Lung (tissue), 12 donors: Measurements from ENCODE around the gene UCP1. TPM values are rescaled to one million over a fixed set of nuclear protein-coding genes. Genes with fewer than 3 reads are reported as not detected.

ENCODE experiments used
- ATAC-seq: fragments of 200-7000 bp; cut with Tn5 transposase; one replicate; pipeline ENCODE4 v1.9.1; 2020; ENCODE audit warnings: moderate number of reproducible peaks; ENCODE audit not compliant: insufficient read depth, low FRiP score
- DNase-seq, 3 donors: peaks; one replicate each; pipeline ENCODE4 v3.0.0-alpha.2; 2013 to 2017
- H3K27ac ChIP-seq, 2 donors: one replicate each; pipeline ENCODE4 v1.5.1; 2013; ENCODE audit warnings: mild to moderate bottlenecking in 2 of 2, moderate library complexity in 2 of 2, control low read depth in 1 of 2, inconsistent platforms in 1 of 2, low read depth in 1 of 2, low read length in 1 of 2
- H3K27me3 ChIP-seq, 3 donors: one replicate each; pipeline ENCODE4 v1.5.1; 2013; ENCODE audit warnings: low read length in 2 of 3; ENCODE audit not compliant: control insufficient read depth in 3 of 3, insufficient read depth in 3 of 3
- H3K36me3 ChIP-seq, 4 donors: one replicate each; pipeline ENCODE4 v1.5.1; 2013; ENCODE audit warnings: low read length in 4 of 4, mild to moderate bottlenecking in 1 of 4, moderate library complexity in 1 of 4; ENCODE audit not compliant: control insufficient read depth in 4 of 4, insufficient read depth in 4 of 4
- H3K4me1 ChIP-seq, 5 donors: one replicate each; pipeline ENCODE4 v1.5.1; 2013; ENCODE audit warnings: low read length in 5 of 5, mild to moderate bottlenecking in 2 of 5, moderate library complexity in 1 of 5; ENCODE audit not compliant: control insufficient read depth in 5 of 5, insufficient read depth in 5 of 5
- H3K4me3 ChIP-seq: one replicate; pipeline ENCODE4 v1.5.1; 2013; ENCODE audit warnings: mild to moderate bottlenecking, control low read depth, moderate library complexity
- H3K9ac ChIP-seq, 2 donors: one replicate each; pipeline ENCODE4 v1.5.1; 2013; ENCODE audit warnings: low read length in 2 of 2, control low read depth in 1 of 2; ENCODE audit not compliant: insufficient read depth in 1 of 2
- H3K9me3 ChIP-seq, 4 donors: one replicate each; pipeline ENCODE4 v1.5.1; 2013; ENCODE audit warnings: low read length in 3 of 4, mild to moderate bottlenecking in 1 of 4, moderate library complexity in 1 of 4; ENCODE audit not compliant: control insufficient read depth in 4 of 4, insufficient read depth in 3 of 4
- WGBS, 2 donors: extraction: QIAGEN DNeasy Blood & Tissue Kit; methylation state at CpG; one replicate each; pipeline ENCODE4 v1.1.7; 2013; 5-methylcytosine and 5-hydroxymethylcytosine counted together
- polyA plus RNA-seq, 2 donors: library from polyadenylated mRNA; stranded (reverse); fragments of 200-250 nt; gene quantifications; one replicate each; pipeline ENCODE4 v1.2.1, GENCODE V29; 2013
- total RNA-seq, 2 donors: library from RNA; depleted of rRNA in 1 of 2; stranded (reverse); fragments of >200 nt in 1 of 2; gene quantifications; one replicate each; pipeline ENCODE4 v1.2.1, GENCODE V29; 2014 to 2021
- TF ChIP-seq, protein P1 (sequence below): IDR thresholded peaks from 2 replicates; pipeline ENCODE4 v1.5.1; 2012; ENCODE audit warnings: mild to moderate bottlenecking; ENCODE audit errors: control extremely low read depth, extremely low read depth
- donor health status: control.
- donor health status: control.
- donor health status: Bipolar disorder and iron deficiency.
- donor health status: healthy.
- donor health status: DM: yes; HTN: yes; CAD: no.

Gene UCP1
- total and polyA plus RNA-seq, 4 donors = 0.03 to 0.40 (median 0.34) TPM; not detected in 1

DNA sequence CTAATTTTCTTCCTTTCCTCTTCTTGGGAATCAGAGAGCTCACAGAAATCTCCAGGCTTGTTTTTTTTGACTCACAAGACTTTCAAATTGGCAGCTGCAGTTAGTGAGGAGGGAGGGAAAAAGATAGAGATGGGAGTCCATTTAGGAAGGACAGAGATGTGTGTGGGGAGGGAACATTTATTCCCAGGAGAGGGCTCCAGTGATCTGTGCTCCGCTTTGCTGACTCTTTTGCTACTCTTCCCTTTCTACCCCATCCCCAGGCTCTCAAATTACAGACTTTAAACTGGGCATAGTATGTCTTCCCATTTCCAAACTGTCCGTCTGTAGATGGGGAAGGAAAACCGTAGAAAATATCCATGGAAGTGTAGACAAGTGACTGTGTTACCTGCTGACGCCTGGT is 39.1 kb upstream of the UCP1 start:
- 89 to 93% methylated on average over 4 of the region's 4 CpGs for WGBS, 2 donors
- no peaks in the 10 kb centered on the region for H3K9me3 ChIP-seq
- TF ChIP-seq, protein P1, sequence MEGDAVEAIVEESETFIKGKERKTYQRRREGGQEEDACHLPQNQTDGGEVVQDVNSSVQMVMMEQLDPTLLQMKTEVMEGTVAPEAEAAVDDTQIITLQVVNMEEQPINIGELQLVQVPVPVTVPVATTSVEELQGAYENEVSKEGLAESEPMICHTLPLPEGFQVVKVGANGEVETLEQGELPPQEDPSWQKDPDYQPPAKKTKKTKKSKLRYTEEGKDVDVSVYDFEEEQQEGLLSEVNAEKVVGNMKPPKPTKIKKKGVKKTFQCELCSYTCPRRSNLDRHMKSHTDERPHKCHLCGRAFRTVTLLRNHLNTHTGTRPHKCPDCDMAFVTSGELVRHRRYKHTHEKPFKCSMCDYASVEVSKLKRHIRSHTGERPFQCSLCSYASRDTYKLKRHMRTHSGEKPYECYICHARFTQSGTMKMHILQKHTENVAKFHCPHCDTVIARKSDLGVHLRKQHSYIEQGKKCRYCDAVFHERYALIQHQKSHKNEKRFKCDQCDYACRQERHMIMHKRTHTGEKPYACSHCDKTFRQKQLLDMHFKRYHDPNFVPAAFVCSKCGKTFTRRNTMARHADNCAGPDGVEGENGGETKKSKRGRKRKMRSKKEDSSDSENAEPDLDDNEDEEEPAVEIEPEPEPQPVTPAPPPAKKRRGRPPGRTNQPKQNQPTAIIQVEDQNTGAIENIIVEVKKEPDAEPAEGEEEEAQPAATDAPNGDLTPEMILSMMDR = no peak
- H3K27me3 ChIP-seq = no peaks in the 10 kb centered on the region
- no peak for DNase-seq
- no peaks in the 10 kb centered on the region for H3K36me3 ChIP-seq
- ATAC-seq = no peak
- H3K4me1 ChIP-seq = peaks cover 0 to 12% (median 2%) of the 10 kb centered on the region in 5 donors
- H3K4me3 ChIP-seq = no peak overlapping the region
- H3K9ac ChIP-seq = no peak overlapping the region
- H3K27ac ChIP-seq = no peak overlapping the region

DNA sequence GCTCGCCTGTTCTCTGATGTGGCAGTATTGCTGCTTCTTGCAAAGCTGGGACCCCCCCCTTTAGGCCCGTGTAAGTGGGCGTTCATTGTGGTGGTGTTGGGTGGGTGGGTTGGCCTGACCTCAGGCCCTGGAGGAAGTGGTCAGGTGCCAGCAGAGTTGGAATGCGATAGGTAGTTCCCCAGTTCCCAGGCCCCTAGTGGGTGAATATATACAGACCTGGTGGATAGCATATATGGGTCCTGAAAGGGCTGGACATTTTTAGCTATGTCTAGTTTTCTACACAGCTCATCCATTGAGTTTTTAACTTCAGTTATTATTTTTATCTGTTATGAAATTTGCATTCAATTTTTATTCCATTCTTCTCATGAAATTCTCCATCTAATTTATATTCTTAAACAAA is 35.8 kb upstream of the UCP1 start:
- 79 to 90% methylated on average over 4 of the region's 4 CpGs for WGBS, 2 donors
- TF ChIP-seq, protein P1 = no peak
- no peak for ATAC-seq

DNA sequence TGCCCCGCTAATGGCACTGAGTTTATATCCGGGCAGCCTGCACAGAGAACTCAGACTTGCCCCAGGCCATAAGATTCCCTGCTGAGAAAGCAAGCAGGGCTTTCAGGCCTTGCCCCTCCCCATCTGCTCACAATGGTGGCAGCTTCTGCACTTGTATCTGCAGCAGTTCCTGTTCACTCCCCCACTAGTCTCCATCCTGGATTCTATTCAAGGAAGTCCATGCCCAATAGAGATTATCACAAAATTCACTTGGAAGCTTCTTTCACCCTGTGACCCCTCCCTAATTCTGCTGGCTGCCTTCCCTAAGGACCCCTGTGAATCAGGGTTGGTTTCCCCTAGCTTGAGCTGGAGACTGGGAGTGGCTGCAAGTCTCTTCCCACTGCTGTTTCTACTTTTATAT is 34.5 kb upstream of the UCP1 start:
- no peak overlapping the region for H3K4me3 ChIP-seq
- no peak overlapping the region for H3K9ac ChIP-seq
- 44 to 77% methylated on average over 2 of the region's 2 CpGs for WGBS, 2 donors
- H3K27me3 ChIP-seq = no peaks in the 10 kb centered on the region
- no peak overlapping the region for H3K27ac ChIP-seq
- peaks cover 0 to 4% (median 0%) of the 10 kb centered on the region in 5 donors for H3K4me1 ChIP-seq
- ATAC-seq (no peak), DNase-seq (no peak)
- no peaks in the 10 kb centered on the region for H3K36me3 ChIP-seq
- TF ChIP-seq, protein P1 = no peak
- H3K9me3 ChIP-seq = no peaks in the 10 kb centered on the region

More for the DNA sequence above, 35.8 kb upstream of the UCP1 start:
- H3K9ac ChIP-seq = no peak overlapping the region
- H3K9me3 ChIP-seq = no peaks in the 10 kb centered on the region
- H3K27me3 ChIP-seq = no peaks in the 10 kb centered on the region
- peaks cover 0 to 4% (median 0%) of the 10 kb centered on the region in 5 donors for H3K4me1 ChIP-seq
- DNase-seq = no peak
- no peak overlapping the region for H3K27ac ChIP-seq
- H3K4me3 ChIP-seq = no peak overlapping the region
- no peaks in the 10 kb centered on the region for H3K36me3 ChIP-seq

DNA sequence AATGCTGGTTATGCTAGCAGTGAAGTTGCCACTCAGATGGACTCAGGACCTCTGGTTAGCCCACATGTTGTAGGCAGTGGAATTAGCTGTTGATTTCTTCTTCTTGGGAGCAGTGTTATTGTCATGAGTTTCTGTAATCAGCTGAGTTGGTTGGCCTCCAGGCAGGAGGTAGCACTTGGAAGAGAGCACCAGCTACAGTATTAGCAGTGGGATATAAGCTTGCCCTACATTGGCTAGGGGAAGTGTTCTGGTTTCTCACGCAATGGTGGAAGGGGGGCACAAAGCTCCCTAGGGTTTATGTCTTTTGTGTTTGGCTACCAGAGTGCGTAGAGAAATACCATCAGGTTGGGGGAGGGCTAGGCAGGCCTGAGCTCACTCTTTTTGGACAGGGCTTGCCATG is 34.0 kb upstream of the UCP1 start:
- H3K4me3 ChIP-seq = no peak overlapping the region
- H3K9me3 ChIP-seq = no peaks in the 10 kb centered on the region
- H3K4me1 ChIP-seq = peaks cover 0 to 4% (median 0%) of the 10 kb centered on the region in 5 donors
- no peak overlapping the region for H3K27ac ChIP-seq
- no peak overlapping the region for H3K9ac ChIP-seq
- H3K27me3 ChIP-seq = no peaks in the 10 kb centered on the region
- DNase-seq (no peak), ATAC-seq (no peak)
- no peaks in the 10 kb centered on the region for H3K36me3 ChIP-seq
- 90 to 95% methylated on average over 2 of the region's 2 CpGs for WGBS, 2 donors
- TF ChIP-seq, protein P1 = no peak
